GM18868 (cell line): Measurements from ENCODE around the gene RAPGEF1.
"Not testable (repeated sequence)": the region's sequence is repeated elsewhere in the genome, so short reads cannot be mapped to it uniquely, and the experiment has no call there.

ENCODE experiments used
- ATAC-seq: cut with Tn5 transposase; IDR thresholded peaks from one replicate; pipeline ENCODE4 v1.9.1; 2021; ENCODE audit warnings: mild to moderate bottlenecking, moderate library complexity; ENCODE audit not compliant: unreplicated experiment

Gene RAPGEF1

DNA sequence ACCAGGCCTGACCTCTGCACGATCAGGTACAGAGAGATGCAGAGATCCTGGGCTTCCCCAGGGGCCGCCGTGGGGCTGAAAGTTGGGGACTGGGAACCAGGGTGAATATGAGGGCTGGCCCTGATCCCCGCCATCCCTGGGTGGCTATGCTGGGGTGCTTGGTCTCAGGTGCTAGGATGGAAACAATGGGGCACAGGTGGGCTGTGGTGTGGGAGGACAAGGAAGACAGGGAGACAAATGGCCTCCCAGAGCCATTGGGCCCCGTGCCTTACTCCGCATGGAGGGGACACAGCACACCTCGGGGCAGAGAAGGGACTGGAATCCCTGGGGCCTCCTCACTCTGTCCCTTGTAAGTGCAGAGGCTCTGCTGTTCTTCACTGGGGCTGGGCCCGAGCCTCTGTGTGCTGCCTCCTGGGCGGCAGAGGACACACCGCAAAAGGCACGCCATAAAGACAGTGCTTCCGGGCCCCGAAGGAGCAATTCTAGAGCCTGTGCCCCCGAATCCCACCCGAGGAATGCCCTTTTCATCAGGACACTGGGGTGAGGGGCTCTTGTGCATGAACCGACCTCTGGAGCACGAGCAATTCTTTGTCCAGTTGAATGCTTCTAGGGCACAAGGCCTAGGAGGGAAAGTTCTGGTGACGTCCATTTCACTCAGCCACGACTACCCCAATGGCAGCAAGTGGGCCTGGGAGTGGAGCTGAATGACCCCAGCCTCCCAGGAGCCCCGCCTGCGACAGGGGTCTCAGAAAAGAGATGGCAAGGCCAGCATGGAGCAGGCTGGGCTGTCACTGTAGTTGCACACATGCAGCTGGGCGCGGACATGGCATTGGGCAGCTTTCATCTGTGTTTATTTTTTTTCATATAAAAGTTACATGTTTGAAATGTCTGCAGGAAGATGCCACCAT lies 163.7 kb downstream of the RAPGEF1 start:
- no peak for ATAC-seq

GRCh38 chr9:131574730-131575640 lies 164.9 kb downstream of the RAPGEF1 start:
- ATAC-seq: no peak

DNA sequence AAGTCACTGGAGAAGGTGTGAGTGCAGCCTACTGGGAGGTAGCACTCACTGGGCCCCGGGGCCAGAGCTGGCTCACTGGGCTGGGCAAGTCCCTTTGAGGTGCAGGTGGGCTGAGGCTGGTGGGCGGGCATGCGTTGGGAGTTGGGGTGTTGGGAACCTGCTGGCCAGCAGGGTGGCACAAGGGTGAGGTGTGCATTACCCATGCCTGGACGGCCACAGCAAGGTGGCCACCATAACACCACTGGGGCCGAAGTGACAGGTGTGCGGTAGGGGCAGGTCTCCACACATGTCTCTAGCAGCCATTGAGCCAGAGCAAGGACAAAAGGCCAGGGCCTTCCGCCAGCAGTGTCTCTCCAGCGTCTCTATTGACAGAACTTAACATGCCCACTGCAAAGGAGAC lies 172.0 kb downstream of the RAPGEF1 start:
- no peak for ATAC-seq

DNA sequence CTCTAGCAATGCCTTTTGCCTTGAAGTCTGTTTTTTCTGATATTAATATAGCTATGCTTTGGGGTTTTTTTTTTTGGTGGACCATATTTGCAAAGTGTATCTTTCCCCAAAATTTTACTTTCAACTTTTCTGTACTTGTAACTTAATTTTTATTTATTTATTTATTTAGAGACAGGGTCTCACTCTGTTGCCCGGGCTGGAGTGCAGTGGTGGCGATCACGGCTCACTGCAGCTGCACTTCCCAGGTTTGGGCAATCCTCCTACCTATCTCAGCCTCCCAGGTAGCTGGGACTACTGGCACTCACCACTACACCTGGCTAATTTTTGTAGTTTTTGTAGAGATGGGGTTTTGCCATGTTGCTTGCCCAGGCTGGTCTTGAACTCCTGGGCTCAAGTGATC lies 173.7 kb downstream of the RAPGEF1 start:
- ATAC-seq: no peak

DNA sequence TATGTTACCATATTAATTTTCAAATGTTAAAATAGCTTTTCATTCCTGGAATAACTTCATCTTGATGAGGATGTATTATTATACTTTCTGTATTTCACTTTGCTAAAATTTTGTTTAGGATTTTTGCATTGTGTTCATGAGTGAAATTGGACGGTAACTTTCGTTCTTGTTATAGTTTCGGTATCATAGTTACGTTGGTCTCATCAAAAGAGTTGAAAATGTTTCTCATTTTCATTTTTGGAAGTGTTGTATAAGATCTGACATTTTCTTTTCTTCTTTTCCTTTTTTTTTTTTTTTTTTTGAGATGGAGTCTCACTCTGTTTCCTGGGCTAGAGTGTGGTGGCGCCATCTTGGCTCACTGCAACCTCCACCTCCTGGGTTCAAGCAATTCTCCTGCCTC lies 174.5 kb downstream of the RAPGEF1 start:
- ATAC-seq: no peak

DNA sequence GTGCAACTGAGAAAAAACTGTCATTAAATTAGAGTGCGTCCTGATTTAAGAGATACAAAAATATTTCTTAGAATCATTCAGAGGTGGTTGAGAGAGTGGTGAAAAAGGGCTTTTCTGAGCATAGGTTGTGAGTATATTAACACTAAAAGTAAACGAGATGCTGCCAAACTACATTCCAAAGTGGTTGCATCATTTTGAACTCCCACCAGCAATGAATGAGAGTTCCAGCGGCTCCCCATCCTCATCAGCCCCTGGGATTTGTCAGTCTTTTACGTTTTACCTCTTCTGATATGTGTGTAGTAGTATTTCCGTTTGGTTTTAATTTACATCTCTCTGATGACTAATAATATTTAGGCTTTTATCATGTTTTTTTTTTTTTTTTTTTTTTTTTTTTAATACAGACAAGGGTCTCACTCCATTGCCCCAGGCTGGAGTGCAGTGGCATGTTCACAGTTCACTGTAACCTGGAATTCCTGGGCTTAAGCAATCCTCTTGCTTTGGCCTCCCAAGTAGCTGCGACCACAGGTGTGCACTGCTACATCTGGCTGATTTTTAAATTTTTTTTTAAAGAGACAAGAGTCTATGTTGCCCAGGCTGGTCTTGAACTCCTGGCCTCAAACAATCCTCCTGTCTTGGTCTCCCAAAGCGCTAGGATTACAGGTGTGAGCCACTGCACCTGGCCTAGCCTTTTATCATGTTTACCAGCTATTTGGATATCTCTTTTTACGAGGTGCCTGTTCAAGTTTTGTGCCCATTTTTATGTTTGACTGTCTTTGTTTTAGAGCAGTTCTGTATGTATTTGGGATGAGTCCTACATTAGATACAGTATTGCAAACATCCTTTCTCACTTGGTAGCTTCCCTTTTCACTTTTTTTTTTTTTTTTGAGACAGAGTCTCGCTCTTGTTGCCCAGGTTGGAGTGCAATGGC lies 177.6 kb downstream of the RAPGEF1 start:
- no peak for ATAC-seq

DNA sequence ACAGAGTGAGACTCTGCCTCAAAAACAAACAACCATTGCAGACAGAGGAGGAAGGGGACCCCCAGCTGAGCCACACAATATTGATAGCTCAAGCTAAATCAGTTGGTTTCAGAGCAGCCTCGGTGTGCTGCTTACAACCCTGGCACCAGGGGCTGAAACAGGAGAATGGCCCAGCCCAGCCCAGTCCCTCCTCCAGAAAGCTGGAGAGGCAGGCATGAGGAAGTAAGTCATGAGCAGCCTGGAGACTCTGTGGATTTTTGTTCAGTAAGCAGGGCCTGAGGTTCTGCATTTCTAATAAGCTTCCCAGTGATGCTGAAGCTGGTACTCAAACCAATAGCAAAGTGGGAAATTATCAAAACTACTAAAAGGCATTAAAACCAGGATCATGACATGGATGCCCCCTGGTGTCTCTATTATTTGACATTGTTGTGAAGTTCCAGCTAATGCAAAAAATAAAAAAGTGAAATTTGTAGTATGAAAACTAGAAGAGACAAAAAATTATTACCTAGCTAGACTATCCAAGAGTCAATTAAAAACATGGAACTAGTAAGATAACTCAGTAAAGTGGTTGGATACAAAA lies 180.4 kb downstream of the RAPGEF1 start:
- ATAC-seq: no peak

DNA sequence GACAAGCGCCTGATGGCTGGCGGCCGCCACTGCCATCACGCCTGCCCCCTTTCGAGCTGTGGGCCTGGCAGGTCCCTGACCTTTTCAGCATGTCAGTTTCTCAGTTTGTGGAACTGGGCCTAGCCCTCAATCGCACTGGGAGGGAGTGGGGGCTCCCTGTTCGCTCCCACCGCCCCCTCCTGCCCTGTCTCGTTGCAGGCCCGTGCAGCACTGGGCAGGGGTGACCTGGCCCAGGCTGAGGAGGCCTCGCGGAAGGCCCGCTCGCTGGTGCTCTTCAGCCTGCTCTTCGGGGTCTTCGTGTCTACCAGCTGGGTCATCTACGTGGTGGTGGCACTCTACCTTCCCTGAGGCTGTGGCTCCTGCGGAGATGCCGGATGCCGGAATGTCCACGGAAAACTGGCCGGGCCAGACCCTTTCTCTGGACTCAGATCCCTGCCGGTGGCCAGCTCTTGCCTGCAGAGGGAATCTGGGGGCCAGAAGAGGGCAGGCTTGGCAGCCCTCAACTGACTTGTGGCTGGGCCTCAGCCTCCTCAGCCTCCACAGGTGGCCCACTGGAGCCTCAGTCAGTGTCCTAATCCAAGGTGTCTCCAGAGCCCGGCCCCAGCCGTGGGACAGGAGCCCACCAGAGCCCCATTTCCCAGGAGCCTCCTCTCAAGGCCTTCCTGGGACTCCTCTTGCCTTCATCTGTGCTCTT lies 181.9 kb downstream of the RAPGEF1 start:
- no peak for ATAC-seq

- ATAC-seq: no peak
Observed at GRCh38 chr9:131555841-131556673, 183.8 kb downstream of the RAPGEF1 start.

DNA sequence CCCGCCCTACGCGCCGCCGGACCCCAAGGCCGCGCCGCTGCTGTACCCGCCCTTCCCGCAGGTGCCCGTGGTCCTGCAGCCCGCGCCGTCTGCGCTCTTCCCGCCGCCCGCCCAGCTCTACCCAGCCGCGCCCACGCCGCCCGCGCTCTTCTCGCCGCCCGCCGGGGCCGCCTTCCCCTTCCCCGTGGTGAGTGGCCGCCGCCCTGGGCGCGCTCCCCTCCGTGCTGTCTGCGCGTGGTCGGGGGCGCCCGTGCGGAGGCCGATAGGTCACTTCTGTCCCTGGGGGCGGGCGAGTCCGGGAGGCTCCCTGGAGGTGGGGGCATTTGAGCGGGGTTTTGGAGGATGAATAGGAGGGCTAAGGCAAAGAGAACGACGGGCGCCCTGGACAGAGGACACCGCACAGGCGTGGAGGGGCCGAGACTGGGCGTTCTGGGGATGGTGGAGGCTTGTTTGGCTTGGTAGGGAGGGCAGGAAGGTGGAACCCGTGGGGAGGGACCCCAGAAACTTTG lies 185.0 kb downstream of the RAPGEF1 start:
- ATAC-seq: no peak

DNA sequence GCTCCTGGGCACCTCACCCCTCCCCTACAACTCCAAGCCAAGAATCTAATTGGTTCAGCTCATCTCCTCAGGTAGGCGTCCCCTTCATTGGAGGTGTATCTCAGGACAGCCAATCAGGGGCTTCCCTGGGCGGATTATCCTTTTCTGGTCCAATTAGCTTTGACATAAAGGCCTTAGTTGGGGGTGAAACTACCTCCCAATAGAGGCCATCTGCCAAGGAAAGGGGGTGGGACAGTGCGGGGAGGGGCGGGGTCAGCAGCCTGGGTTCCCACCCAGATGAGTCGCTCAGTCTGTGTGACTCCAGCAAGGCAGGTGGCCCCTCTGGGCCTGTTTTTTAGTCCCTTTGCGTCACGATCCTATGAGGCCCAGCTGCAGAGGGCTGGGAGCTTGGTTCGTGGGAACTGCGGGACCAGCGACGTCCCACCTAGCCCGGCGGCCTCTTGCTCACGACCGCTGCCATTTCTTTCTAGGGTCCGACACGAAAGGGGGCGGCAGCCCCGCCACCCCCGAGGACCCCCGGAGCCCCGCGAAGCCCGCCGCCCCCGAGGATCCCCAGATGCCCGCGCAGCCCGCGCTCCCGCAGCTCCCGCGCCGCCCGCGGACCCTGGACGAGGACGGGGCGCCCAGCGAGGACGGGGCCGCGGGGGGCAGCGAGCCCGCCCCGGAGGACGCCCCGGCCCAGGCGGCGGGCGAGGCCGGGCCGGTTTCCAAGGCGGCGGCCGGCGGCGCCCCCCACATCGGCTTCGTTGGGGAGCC lies 185.6 kb downstream of the RAPGEF1 start:
- no peak for ATAC-seq

DNA sequence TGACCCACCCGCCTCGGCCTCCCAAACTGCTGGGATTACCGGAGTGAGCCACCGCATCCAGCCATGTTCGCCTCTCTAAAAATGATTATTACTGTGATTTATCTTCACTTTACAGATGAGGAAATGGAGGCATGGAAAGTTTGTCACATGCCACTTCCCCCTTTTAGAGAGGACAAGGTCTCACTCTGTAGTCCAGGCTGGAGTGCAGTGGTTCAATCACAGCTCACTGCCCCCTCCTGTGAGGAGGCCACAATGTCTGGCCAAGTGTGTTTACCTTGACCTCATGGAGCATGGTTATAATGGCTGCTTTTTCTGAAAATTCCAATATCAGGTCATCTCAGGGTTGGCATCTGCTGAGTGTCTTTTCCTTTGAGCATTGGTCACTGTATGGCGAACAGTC lies 187.8 kb downstream of the RAPGEF1 start:
- ATAC-seq: no peak

GRCh38 chr9:131550465-131550864 lies 189.4 kb downstream of the RAPGEF1 start:
- not testable (repeated sequence) for ATAC-seq

DNA sequence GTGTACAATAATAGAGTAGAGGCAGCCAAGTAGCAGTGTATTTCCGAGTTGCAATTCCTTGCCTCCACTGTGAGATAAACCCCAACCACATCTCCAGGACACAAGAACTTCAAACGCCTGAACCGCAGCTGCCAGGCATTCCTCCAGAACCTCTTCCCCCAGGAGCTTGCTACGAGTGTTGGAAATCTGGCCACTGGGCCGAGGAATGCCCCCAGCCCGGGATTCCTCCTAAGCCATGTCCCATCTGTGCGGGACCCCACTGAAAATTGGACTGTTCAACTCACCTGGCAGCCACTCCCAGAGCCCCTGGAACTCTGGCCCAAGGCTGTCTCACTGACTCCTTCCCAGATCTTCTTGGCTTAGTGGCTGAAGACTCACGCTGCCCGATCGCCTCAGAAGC lies 190.7 kb downstream of the RAPGEF1 start:
- ATAC-seq: not testable (repeated sequence)

- ATAC-seq: no peak
Observed at GRCh38 chr9:131546336-131547084, 193.4 kb downstream of the RAPGEF1 start.

- no peak for ATAC-seq
Observed at GRCh38 chr9:131545786-131546335, 194.0 kb downstream of the RAPGEF1 start.
